ENCODE measurements around the gene SLBP. TPM values are rescaled to one million over a fixed set of nuclear protein-coding genes. Genes with fewer than 3 reads are reported as not detected.

The SLBP gene
- total RNA-seq, 1 donor = 89.1 TPM

DNA sequence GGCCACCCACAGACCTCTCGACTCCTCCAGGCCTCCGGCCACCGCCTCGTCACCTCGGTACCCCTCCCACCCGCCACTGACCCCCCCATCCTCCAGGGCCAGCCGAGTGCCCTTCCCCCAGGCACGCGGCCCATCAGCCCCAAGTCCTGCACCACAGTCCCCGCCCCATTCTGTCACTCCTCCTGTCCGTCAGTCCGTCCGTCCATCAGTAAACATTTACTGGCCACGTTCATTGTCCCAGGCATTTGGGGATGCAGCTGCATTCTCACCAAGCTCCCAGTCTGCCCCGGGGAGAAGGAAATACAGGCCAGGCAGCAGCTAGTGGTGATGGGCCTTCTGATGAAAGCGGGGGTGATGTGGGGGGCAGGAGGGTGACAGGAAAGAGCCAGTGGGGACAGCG is 45.7 kb upstream of the SLBP start:
- TF ChIP-seq, protein P1, sequence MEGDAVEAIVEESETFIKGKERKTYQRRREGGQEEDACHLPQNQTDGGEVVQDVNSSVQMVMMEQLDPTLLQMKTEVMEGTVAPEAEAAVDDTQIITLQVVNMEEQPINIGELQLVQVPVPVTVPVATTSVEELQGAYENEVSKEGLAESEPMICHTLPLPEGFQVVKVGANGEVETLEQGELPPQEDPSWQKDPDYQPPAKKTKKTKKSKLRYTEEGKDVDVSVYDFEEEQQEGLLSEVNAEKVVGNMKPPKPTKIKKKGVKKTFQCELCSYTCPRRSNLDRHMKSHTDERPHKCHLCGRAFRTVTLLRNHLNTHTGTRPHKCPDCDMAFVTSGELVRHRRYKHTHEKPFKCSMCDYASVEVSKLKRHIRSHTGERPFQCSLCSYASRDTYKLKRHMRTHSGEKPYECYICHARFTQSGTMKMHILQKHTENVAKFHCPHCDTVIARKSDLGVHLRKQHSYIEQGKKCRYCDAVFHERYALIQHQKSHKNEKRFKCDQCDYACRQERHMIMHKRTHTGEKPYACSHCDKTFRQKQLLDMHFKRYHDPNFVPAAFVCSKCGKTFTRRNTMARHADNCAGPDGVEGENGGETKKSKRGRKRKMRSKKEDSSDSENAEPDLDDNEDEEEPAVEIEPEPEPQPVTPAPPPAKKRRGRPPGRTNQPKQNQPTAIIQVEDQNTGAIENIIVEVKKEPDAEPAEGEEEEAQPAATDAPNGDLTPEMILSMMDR (IDR thresholded peaks at IDR 0.05; ENCODE audit: insufficient read depth, low read length) = no peak
- no peak overlapping the region for H3K4me3 ChIP-seq (ENCODE audit: low read depth, low read length)
- DNase-seq (ENCODE audit: low read depth) = no peak

DNA sequence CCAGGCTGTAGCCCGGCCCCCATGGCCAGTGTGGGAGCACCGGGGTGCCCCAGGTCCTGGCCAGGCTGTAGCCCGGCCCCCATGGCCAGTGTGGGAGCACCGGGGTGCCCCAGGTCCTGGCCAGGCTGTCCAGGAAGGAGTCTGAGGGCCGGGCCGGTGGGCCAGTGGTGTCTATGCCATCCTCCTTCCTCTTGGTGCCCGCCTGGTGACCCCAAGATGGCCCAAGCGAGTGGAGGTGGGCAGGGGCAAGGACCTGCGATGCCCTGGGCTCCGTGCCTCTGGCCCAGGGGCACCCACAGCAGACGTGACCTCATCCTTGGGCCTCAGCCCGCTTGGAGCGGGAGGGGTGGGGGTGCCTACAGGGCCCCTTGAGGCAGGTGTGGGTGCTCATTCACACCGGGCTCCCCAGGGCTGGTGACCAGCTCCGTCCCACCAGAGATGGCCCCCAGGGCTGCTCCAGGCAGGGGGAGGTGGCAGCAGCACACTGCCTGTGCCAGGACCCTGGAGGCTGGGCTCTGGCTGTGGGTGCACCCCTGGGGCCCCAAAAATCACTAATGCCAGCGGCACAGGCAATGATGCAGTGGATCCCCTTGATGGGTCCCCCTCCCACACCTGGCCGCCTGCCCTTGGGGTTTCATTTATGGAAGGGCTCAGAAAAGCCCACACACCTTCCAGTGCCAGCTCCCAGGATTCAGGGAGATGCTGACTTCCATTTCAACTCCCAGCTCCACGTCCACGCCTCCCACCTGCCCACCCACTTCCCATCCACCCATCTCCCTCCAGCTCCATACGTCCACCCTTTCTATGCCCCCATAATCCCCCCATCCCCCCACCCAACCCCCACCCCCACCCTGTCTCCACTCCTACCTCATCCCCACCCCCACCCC is 45.0 kb upstream of the SLBP start:
- TF ChIP-seq, protein P1 (IDR thresholded peaks at IDR 0.05; ENCODE audit: insufficient read depth, low read length) = no peak
- DNase-seq (ENCODE audit: low read depth) = no peak
- H3K4me3 ChIP-seq (ENCODE audit: low read depth, low read length) = no peak overlapping the region

DNA sequence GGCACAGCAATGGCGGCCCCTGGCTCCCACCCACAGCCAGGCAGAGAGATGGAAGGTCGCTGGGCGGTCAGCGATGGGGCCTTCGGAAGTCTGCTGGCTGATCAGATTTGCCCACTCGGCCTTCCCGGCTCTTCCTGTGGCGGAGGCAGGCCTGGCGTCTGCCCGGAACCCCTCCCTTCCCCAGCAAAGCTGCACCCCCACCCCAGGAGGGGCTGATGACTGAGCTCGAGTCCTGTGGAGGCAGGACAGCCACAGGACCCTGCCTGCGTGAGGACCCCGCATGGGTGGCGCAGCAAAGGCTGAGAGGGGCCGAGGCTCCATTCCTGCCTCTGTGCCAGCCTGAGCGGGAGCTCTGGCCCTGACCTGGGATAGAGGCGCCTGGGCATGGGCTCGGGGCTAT is 44.0 kb upstream of the SLBP start:
- TF ChIP-seq, protein P1 (IDR thresholded peaks at IDR 0.05; ENCODE audit: insufficient read depth, low read length) = no peak
- H3K4me3 ChIP-seq (ENCODE audit: low read depth, low read length) = no peak overlapping the region
- DNase-seq (ENCODE audit: low read depth) = no peak

DNA sequence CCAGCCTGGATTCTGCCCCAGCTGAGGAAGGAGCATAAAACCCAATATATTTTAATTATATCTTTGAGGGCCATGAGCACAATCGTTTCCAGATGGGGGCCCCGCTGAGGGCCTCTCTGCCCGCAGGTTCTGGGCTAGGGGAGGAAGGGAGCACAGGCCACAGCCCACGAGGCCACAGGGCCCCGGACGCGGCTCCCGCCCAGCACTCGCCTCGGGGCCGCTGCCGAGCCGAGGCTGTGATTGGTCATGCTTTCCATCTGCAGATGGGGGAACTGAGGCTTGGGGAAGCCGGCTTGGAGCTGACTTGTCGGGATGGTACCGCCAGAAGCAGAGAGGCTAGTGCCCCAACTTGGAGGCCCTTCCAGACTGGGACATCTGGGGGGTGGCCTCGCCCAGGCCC is 43.2 kb upstream of the SLBP start:
- TF ChIP-seq, protein P1 (IDR thresholded peaks at IDR 0.05; ENCODE audit: insufficient read depth, low read length) = no peak
- H3K4me3 ChIP-seq (ENCODE audit: low read depth, low read length) = no peak overlapping the region
- no peak for DNase-seq (ENCODE audit: low read depth)

DNA sequence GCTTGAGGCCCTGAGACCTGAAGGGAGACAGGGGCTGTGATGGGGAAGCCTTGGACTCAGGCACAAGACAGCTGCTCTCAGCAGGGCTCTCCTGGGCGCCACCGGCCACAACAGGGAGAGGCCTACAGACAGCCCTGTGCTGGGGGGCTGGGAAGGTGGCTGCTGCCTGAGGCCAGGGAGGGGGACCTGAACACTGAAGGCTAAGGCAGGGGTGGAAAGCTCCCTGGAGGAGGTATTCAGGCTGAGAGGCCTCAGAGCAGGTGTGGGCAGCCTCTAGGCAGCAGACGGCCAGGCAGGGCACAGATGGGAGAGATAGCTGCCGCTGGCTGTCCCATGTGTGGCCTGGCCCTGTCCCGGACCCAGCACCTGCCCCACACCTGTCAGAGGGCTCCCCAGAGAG is 42.2 kb upstream of the SLBP start:
- H3K4me3 ChIP-seq (ENCODE audit: low read depth, low read length) = no peak overlapping the region
- DNase-seq (ENCODE audit: low read depth) = no peak
- TF ChIP-seq, protein P1 (IDR thresholded peaks at IDR 0.05; ENCODE audit: insufficient read depth, low read length) = no peak

DNA sequence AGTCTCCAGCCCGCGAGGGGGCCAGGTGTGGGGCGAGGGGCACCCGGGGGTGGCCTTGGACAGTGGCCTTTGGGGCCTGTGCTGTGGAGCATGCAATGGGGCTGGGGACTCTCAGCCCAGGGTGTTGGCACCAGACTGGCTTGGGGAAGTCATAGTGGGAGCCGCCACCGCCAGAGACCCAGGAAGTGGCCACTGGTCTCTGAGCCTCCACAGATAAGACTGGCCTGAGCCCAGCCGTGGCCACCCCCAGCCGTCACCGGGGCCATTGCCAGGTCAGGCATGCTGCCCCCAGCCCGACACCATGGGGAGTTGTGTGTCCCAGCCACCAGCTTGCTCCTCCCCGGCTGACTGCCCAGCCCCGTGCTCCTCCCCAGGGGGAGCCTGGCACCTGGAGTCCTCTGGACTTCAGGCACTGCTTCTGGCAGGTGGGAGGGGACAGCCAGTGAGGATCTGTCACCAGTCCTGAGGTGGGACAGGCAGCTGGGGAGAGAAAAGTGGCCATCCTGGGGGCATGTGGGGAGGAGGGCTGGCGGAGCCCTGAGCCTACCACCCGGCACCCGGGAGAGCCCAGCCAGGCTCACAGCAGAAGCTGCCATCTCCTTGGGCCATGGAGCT is 41.7 kb upstream of the SLBP start:
- TF ChIP-seq, protein P1 (IDR thresholded peaks at IDR 0.05; ENCODE audit: insufficient read depth, low read length) = no peak

More for the DNA sequence above, 41.7 kb upstream of the SLBP start:
- no peak for DNase-seq (ENCODE audit: low read depth)
- H3K4me3 ChIP-seq (ENCODE audit: low read depth, low read length) = no peak overlapping the region
